ENCODE measurements around the gene OGFOD3.
"Not testable (repeated sequence)": the region's sequence is repeated elsewhere in the genome, so short reads cannot be mapped to it uniquely, and the experiment has no call there.

Gene OGFOD3, protein sequence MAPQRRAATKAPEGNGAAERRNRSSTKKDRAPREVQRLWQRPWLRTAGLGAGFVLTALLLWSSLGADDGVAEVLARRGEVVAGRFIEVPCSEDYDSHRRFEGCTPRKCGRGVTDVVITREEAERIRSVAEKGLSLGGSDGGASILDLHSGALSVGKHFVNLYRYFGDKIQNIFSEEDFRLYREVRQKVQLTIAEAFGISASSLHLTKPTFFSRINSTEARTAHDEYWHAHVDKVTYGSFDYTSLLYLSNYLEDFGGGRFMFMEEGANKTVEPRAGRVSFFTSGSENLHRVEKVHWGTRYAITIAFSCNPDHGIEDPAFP

DNA sequence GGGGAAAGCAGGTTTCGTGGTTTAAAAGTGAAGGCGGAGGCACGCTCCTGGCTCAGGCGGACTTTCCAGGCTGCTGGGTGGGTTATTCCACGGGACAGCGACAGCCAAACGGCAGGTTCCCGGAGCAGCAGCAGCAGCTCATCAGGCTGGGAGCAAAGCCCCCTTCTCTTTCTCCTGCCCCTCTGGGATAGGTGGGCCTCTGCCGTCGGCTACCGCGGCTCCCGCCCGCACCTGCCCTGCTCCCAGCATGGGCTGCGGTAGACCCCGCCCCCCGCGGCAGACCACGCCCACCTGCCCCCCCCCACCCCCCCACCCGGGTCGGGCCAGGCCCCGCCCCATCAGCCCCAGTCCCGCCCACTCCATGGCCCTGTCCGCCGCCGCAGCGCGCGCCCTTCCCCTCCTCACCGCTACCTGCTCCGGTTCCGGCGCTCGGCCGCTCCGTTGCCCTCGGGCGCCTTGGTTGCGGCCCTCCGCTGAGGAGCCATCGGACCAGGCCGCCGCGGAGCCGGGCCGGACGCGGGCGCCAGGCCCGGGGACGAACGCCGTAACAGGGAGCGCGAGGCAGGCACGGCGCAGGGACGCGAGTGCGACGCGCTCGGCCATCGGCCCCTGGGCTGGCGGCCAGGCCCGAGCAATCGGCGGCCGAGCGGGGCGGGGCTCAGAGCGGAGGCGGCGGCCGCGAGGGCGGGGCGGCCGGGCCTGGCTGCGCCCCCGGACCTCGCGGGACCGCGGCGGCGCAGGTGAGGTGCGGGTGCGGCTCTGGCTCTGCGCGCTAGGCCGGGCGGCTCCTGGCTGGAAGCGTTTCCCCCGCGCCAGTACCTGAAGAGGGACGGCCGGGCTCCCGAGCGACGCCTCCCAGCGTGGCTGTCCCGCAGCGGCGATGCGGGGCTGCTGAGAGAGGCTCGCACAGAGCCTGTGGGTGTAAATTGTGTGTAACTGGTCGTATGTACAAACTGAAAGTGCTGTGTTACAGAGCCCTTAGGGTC, at the start of gene OGFOD3, which contains the start of gene HEXD:
TSS of gene OGFOD3 (minus strand) at position 586 of the 986 bp plus-strand sequence. CDS start at position 485, 101 bp downstream.
TSS of gene HEXD (plus strand) at position 347 of the 986 bp plus-strand sequence. CDS start 1,453 bp downstream, outside the sequence.
- DNase-seq = peak; percentile 78 to 91

GRCh38 chr17:82465023-82465603, 46.7 kb upstream of the OGFOD3 start:
- no peak for DNase-seq

GRCh38 chr17:82464567-82464929, 46.2 kb upstream of the OGFOD3 start:
- no peak for DNase-seq

- DNase-seq = no peak
Measured at GRCh38 chr17:82463925-82464566, 45.7 kb upstream of the OGFOD3 start.

DNA sequence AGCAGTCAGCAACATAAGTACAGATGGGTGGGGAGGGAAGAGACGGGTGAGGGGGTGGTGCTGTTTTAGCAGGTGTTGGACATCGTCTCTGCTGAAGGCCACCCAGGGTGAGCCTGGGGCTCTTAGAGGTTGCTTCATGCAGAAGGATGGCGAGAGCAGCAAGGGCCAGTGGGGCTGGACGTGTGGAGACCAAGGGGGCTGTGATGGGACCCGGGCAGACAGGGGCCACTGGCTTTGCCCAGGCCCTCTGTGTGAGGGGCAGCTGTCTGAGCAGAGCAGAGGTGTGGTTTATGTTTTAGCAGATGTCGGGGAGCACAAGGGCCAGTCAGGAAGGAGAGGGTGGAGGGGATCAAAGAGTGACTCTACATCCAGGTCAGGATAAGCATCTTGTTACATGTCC, 45.0 kb upstream of the OGFOD3 start:
- no peak for DNase-seq

DNA sequence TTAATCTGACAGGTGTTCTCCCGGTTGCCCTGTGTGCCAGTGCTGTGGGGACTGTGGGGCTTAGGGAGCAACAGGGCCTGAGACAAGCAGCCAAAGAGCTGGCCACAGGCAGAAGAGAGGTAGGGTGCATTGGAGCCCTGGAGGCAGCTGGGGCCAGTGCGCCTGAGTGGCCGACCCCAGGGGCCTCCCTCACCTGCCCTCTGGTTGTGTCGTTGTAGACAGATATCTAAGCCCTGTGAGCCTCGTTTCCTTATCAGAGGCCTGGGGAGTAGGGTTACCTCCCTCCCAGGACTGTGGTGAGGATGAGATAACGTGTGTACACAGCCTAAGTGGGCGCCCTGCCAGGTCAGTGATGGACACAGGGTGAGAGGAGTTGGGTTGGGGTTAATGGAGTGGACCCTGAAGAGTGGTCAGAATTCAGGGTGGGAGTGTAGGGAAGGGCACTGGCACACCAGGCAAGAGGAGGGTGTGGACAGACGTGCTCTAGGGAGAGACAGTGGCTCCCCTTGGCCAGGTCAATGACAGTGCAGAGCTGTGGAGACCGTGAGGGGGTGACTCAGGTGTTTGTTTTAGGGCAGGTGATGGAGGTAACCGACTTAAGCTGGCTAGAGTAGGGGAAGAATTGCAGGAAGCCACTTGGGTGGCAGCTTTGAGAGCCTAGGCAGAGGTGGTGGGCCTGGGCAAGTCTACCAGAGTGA, 43.6 kb upstream of the OGFOD3 start:
- DNase-seq = no peak

DNA sequence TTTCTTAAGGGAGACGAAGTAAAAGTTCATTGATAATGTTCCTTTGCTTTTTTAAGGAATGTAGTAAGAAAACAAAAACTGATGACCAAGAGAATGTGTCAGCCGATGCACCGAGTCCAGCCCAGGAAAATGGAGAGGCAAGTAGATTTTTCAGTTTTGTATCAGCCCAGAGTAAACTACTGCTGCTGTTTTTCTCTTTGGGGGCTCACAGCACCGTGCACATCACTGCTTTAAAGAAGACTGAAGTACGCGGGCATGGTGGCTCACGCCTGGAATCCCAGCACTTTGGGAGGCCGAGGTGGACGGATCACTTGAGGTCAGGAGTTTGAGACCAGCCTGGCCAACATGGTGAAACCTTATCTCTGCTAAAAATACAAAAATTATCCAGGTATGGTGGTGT, 41.5 kb upstream of the OGFOD3 start:
- not testable (repeated sequence) for DNase-seq

DNA sequence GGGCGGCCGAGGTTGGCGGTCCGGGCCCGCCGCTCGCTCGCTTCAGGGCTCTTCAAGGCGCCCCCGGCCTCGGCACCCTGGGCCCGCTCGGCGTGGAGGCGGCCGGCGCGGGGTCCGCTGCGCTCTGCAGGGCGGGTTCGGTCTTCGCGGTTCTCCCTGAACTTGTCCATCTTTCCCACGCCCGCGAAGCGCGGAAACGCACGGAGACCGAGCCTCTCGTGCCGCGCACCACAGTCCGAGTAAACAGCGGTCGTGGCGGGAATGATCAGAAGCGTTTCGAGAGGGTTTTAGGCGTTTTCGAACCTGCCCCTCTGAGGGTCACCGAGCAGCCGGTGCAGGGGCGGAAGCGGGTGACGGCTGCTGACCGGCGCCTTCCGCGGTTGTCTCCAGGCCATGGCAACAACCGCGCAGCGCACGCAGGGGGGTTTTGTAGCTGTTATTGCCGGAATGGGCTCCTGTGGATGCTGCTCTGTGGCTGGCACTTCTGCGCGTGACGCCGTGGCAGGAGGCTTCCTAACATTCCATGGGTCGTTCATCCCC, 40.6 kb upstream of the OGFOD3 start:
- peak in 1 of 2 experiments; percentile 40 for DNase-seq

- peak; percentile 99 to 100 for DNase-seq
Measured at GRCh38 chr17:82458179-82458884, 39.9 kb upstream of the OGFOD3 start, which contains the start of gene NARF. TSS of gene NARF (plus strand) at chr17:82458741. CDS start at chr17:82458804, 63 bp downstream.

DNA sequence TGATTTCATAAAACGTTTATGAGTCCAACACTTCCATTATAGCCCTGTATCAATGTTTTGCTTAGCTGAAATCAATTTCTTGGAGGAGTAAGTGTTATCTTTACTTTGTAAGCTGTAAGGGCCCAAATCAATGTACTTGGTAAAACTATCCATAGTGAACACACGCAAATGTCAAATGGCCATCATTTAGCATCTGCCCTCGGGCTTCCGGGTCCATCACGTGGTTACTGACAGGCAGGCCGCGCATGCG, 39.5 kb upstream of the OGFOD3 start:
- peak; percentile 94 to 97 for DNase-seq

DNA sequence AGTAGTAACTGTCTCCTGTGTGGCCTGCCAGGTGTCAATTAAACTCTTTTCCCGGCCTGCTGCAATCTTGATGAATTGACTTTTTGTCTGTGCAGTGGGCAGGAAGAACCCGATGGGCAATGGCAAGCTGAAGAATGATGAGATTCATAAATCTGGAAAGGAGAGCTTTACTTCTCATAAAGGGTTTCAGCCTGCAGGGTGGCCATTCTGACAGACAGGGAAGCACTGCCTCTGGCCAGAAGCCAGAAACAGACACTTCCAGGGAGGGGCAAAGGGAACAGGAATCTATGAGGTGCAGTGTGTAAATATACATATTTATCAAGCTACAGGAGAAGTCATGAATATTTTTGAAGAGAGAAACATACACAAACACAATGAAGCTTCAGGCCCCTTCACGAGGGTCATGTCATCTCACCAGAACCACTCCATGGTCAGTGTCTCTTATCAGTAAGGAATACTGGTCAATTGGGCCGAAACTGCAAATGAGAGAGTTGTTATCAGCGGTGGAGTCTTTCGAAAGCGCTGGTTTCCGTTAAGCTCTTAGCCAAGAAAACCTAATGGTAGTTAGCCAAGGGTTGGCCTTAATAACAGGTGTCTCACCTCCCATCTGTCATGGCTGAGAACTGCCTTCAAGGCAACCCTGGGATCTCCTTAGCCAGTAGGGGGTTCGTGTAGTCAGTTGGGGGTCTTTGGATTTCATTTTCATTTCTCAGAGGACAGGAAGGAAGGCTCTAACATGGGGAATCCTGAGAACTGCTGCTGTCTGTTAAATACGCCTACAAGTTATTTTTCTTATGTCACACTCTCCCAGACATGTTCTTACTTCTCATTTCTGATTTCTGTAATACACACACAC, 38.9 kb upstream of the OGFOD3 start:
- peak in 1 of 2 experiments; percentile 51 for DNase-seq

DNA sequence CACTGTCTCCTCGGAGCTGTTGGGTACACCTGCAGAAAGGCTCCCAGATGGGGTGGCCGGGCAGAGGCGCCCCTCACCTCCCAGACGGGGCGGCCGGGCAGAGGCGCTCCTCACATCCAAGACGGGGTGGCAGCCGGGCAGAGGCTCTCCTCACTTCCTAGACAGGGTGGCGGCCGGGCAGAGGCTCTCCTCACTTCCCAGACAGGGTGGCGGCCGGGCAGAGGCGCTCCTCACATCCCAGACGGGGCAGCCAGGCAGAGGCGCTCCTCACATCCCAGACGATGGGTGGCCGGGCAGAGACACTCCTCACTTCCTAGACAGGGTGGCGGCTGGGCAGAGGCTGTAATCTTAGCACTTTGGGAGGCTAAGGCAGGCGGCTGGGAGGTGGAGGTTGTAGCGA, 35.3 kb upstream of the OGFOD3 start:
- not testable (repeated sequence) for DNase-seq

DNA sequence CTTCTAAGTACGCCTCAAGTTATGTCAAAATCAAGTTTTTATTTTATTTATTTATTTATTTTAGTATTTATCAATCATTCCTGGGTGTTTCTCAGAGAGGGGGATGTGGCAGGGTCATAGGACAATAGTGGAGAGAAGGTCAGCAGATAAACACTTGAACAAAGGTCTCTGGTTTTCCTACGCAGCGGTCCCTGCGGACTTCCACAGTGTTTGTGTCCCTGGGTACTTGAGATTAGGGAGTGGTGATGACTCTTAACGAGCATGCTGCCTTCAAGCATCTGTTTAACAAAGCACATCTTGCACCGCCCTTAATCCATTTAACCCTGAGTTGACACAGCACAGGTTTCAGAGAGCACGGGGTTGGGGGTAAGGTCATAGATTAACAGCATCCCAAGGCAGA, 34.8 kb upstream of the OGFOD3 start:
- DNase-seq = not testable (repeated sequence)

DNA sequence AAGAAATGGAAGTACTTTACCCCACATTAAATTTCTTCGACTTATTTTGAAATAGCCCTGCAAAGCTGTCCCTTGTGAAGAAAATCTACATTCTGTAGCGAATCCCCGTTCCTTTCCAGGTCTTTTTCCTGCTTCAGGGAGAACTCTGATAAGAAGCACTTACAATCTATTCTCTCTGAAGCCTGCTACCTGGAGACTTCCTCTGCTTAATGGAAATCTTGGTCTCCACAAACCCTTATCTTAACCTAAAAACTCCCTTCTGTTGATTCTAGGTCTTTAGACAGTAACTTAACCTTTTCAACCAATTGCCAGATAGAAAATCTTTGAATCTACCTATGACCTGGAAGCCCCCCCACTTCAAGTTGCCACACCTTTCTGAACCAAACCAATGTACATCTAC, 33.8 kb upstream of the OGFOD3 start:
- DNase-seq = no peak

DNA sequence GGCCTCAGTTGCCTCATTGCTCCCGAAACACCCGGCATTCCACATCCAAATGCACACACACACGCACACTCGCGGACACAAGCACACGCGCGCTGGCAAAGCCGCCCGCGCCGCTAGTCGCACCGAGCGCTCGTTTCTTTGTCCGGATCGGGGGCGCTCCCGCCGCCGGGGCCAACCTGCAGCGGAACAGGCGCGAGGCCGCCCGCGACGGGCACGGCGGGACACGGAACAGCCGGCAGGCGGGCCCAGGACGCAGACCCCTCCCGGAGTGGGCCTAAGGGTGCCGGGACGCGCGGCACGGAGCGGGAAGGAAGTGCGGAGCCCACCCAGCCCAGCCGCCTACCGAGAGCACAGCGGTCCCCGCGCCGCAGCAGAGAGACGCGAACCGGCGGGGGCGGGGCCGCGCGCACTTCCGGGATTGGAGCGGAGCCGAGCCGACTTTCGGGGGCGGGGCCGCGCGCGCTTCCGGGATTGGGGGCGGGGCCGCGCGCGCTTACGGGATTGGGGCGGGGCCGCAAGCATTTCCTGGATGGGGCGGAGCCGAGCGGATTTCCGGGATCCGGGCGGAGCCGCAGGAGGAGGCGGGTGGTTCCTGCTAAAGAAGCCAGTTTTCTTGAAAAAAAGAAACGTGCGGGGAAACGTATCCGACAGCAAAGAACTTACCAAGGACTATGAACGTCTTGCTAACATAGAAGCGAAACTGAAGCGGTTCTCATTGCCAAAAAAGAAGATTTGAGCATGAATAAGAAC, 32.1 kb upstream of the OGFOD3 start, which contains the start of gene CYBC1:
TSS of gene CYBC1 (minus strand) at position 396 of the 750 bp plus-strand sequence. CDS start 1,498 bp downstream, outside the sequence.
- peak; percentile 92 to 97 for DNase-seq

DNA sequence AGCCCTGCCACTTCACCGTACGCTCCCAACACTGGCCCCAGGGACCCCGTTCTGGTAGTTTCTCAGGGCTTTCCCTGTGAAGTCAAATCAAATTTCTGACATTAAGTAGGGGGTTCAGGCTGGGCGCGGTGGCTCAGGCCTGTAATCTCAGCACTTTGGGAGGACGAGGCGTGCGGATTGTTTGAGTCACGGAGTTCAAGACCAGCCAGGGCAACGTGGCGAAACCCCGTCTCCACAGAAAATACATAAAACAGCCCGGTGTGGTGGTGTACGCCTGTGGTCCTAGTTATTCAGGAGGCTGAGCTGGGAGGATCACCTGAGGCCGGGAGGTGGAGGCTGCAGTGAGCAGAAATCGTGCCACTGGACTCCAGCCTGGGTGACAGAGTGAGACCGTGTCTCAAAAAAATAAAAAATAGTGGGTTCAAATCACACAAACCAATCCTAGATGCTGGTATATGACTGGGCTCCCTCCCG, 31.5 kb upstream of the OGFOD3 start:
- no peak for DNase-seq

DNA sequence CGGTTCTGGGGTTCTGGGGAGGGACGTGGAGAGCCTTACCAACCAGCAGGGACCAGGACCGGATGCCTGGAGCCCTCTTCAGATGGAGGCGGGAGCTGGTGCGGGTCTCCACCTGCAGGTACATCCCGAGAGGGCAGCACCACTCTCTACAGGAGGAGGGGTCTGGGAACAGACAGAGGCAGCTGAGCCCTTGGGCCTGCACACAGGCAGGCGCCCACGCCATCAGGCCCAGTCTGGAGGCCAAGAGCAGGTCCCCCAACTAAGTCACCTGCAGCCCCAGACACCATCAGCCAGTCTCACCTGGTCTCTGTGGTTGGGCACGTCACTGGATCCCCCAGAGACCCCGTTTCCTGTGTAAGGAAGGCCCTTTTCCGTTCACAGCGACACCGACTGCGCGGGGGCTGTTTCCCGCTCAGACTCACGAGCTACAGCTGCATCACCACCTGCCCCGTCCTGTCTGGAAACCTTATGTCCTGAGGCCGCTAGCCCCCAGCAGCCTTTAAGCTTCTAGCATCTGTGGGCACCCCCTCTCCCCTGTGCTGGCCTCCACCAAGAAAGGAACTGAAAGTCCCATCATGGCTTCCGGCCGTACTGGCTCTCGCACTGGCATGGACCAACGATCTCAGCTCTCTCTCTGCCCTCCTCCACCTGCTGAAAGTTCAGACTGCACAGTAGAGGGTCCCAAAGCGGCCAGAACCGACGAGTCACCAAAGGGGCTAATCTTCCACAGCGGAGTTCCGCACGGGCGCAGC, 30.9 kb upstream of the OGFOD3 start:
- DNase-seq = peak; percentile 55 to 75

GRCh38 chr17:82447876-82448275, 29.5 kb upstream of the OGFOD3 start:
- no peak for DNase-seq

Measured in SHP77 (cell line).